Measurements from ENCODE around the gene PTCD3.

Gene PTCD3

DNA sequence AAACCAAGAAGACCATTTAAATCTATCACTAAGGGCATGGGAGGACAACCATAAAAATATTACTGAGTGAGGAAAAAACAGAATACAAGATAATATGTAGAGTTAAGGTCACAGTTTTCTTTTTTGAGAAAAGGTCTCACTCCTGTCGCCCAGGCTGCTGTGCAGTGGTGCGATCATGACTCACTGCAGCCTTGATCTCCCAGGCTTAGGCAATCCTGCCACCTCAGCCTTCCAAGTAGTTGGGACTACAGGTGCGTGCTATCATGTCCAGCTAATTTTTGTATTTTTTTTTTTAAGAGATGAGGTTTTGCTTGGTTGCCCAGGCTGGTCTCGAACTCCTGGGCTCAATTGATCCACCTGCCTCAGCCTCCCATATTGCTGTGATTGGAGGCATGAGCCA, 24.3 kb upstream of the PTCD3 start:
- no peak for DNase-seq (ENCODE audit: low read depth in 2 of 2)

DNA sequence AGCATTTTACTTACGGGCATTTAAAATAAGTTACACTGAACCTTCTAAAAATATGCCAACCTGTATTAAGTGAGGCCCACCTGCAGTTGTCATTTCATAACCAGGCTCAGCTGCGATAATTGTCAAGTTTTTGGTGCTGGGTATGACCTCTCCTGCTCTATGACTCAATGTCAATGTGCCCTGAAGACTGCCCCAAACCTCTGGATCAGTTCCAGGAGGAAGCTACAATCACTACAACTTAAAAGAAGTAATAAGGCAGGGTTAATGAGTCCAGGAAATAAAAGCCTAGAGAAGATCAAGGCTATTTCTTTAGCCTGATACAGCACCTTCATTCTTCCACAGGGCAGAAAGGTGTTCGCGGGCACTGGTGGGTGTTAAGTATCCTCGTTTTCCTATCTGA, 23.3 kb upstream of the PTCD3 start:
- no peak for DNase-seq (ENCODE audit: low read depth in 2 of 2)

DNA sequence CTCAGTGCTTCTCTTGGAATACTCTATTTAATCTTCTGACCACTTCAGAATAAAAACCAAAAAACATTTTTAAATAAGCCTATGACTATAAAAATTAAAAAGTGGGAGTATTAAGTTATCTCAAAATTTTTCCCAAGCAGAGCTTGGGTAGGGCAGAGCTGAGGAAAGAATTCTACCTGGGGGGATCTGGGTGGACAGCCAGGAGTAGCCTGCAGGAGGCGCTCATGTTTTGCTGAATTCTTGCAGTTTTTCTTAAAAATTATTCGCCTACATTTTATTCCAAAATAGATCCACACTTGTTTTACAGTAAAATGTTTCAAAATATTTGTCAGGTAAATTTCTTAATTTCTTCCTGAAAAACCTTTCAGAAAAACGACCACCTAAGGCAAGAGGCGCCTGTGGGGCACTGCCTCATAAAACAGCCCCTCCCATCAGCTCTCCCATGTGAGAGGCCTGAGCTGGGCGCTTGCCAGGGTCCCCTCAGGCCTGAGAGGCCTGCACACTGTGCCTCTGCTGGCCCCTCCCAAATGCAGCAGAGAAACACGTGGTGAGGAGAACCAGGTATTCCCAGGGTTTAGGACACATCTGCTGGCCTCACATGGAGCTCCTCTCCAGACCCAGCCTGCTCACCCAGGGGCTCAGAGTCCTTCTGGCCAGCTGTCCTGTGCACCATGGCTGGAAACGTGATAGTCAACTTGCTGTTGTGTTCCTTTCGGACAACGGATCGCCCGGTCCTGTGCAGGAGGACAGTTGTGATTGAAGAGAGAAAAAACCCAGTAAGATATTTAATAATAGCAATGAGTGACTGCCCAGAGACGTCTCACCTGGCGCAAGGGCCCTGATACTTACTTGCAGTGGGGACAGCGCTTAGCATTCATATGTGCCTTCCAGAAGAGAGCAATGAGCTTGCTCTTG, 17.8 kb upstream of the PTCD3 start:
- DNase-seq (ENCODE audit: low read depth in 2 of 2): no peak

DNA sequence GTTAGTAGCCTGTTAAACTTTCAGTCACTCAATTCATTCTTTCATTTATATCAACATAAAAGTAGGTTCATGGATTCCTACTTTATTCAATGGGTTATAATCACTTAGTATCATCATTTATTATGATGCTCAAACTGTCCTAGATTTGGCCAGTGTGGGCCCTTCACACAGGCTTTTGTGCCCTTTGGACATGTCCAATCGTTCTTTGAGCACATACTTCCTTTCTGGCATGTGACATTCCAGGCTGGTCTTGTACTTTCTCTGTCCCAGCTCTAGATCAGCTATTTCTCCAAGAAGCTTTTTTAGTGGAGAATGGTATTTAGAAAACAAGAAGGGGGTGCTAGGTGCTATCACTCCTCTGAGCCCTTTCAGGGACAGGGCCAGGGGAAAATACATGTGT, 11.8 kb upstream of the PTCD3 start:
- DNase-seq (ENCODE audit: low read depth in 2 of 2): no peak

DNA sequence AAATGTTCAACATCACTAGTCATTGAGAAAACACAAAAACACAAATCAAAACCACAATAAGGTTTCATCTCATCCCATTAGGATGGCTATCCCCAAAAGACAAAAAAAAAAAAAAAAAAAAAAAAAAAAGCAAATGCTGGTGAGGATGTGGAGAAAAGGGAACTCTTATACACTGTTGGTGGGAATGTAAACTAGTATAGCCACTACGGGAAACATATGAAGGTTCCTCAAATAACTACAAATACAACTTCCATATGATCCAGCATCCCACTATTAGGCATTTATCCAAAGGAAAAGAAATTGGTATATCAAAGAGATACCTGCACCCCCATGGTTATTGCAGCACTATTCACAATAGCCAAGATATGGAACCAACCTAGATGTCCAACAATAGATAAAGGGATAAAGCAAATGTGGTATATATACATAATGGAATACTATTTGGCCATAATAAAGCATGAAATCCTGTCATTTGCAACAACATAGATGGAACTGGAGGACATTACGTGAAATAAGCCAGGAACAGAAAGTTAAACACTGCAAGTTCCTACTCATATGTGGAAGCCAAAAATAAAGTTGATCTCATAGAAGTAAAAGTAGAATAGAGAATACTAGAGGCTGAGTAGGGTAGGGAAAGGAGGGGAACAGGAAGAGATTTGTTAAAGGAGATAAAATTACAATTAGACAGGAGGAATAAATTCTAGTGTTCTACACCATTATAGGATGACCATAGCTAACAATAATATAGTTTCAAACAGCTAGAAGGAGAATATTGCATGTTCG, 8.7 kb upstream of the PTCD3 start:
- no peak for DNase-seq (ENCODE audit: low read depth in 2 of 2)

DNA sequence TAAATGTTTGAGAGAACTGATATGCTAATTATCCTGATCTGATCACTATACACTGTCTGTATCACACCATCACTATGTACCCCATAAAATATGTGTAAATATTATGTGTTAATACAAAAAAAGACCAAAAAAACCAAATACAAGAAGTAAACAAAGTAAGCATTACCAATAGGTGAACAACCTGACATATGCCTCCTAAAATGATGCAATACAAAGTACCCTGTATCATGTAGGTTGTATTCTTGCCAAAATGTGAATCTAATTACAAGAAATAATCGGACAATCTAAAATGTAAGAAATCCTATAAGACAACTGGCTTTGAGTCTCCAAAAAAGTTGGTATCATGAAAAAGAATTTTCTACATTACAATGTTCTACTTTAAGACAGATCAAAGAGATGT, 8.1 kb upstream of the PTCD3 start:
- DNase-seq (ENCODE audit: low read depth in 2 of 2): no peak

DNA sequence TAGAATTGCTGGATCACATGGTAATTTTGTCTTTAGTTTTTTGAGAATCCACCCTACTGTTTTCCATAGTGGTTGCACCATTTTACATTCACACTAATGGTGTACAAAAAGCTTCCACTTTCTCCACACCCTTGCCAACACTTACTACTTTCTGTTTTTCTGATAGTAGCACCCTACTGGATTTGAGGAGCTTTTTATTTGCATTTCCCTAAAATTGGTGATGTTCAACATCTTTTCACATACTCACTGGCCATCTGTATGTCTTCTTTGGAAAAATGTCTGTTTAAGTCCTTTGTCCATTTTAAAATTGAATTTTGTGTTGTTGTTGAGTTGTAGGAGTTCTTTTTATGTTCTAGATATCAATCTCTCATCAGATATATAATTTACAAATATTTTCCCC, 3.9 kb upstream of the PTCD3 start:
- no peak for DNase-seq (ENCODE audit: low read depth in 2 of 2)

DNA sequence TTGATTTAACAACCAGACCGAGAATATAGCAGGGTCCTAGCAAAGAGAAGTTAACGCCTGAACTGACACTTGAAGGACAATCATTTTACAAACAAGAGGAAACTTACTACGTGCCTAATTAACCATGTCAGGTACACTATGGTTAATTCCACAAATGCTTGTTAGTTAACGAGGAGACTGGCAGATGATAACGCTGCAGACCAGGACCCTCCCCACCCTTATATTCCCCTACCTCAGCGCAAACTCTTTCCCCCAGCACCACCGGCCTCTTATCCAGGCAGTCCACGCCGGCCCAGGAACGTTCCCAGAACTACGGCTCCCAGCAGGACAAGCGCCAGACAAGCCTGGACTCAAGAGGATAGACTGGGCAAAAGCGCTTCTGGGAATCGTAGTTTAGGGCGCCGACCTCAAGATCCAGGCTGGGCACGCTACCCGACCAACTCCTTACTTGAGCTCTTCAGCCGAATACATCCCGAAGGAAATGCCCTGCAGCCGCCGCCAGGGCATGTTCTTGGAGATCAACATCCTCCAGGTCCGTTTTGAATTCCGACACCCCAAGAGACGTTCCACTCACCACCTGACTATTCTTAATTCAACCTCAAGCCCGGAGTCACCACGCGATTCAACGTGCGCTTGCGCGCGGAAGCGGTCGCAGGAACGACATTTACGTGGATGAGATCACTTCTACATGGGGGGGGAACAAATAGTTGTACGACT, 625 bp upstream of the PTCD3 start, which contains the start of gene POLR1A:
TSS of gene POLR1A (minus strand) at position 635 of the 717 bp plus-strand sequence. CDS start at position 525, 110 bp downstream.
- peak; percentile 68 to 70 for DNase-seq (ENCODE audit: low read depth in 2 of 2)

DNA sequence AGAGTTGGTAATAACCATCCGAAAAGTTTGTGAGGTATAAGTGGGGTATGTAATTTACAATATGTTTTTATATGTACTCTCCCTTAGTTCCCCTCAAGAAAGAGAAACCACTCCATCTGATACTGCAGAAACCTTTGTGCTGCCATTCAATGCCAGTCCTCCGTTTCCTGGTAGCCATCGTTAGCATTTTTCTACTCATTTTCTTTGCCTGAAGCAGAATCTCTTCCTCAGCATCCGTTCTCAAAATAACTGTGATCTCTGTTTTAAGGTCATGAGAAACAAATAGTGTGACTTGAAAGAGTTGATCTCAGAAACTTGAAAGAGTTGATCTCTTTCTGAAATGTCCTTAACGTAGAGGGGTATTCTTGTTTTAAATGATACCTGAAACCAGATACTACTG, 996 bp downstream of the PTCD3 start:
- no peak for DNase-seq (ENCODE audit: low read depth in 2 of 2)

DNA sequence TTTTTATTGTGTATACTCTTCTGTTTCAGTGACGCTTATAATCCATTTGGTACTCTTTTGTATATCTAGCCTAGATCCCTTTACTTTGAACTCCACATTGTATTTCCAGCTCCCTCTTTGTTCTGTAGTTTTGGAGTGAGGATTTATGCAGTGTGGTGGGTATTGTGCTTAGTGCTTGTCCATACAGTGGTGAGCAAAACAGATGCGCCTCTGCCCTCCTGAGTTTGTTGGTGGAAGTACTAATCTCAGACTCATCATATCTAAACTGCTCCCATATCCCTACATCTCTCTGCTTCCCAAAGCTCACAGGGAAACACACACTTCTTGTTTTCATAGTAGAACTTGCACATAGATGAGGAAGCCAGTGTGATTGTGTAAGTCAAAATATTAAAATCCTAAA, 12.1 kb downstream of the PTCD3 start:
- DNase-seq (ENCODE audit: low read depth in 2 of 2): no peak

DNA sequence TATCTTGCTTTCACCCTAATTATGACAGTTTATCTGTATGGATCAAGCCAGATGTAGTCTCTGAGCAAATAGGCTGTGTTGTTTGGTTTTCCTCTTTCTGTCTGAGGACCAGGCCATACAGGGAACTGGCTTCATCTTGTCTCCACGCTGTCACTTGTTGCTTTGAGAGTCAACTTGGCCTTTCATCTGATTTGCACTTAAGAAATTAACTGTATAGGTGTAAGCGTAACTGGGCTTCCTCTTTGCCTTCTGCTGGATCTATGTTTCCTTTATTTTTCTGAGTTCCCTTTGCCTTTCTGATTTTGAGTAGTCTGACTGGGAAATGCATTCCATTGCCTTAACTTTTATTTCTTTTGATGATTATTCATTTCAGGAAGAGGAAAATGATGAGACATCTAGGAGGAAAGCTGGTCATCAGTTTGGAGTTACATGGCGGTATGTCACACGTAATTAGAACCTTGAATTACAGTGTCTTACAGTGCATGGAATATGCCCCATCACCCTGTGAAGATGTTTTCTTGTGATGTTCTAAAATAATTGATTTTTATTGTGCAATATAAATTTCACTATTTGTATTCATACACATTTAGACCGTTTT, 17.4 kb downstream of the PTCD3 start:
- DNase-seq (ENCODE audit: low read depth in 2 of 2): no peak

DNA sequence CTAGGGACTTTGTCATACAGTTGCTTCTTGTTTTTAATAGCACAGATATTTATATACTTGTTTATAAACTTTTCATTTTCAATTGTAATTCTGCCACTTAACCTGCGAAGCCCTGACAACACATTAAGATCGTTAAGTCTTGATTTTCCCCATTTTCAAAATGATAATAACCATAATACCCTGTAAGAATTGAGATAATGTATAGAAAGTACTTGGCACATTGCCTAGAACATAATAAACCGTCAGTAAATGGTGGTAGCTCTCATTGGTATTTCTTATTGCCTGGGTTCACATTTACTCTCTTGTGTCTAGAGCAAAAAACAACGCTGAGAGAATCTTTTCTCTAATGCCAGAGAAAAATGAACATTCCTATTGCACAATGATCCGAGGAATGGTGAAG, 18.6 kb downstream of the PTCD3 start:
- no peak for DNase-seq (ENCODE audit: low read depth in 2 of 2)

DNA sequence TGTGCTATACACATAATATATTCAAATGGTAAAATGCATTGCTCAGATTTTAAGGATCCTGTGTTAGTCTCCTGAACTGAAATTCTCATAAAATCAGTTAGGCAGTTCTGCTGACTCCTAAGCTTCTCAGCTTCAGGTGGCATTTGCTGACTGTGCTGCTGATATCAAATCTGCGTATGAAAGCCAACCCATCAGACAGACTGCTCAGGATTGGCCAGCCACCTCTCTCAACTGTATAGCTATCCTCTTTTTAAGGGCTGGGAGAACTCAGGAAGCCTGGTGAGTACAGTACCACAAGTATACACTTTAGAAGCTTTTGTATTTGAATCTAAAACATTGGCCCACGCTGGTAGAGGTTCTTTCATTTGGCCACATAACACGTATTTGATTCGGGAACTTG, 28.7 kb downstream of the PTCD3 start:
- DNase-seq (ENCODE audit: low read depth in 2 of 2): no peak

DNA sequence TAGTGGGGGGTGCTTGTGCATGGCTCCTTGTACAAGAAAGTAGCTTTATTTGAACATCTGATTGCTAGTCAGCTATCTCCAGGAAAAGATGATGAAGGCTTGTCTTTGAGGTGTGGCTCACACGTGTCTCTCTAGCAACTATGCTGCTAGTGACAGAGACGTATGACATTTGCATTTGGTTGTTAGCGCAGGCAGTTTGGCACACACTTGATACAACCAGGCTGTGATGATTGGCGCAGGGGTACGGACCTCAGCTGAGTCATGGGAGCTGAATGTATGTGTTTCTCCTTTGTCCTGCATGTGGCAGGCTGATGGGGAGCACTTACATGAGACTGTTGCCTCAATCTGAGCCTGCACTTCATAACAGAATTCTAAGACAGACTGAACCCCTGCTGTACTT, 29.6 kb downstream of the PTCD3 start:
- no peak for DNase-seq (ENCODE audit: low read depth in 2 of 2)

DNA sequence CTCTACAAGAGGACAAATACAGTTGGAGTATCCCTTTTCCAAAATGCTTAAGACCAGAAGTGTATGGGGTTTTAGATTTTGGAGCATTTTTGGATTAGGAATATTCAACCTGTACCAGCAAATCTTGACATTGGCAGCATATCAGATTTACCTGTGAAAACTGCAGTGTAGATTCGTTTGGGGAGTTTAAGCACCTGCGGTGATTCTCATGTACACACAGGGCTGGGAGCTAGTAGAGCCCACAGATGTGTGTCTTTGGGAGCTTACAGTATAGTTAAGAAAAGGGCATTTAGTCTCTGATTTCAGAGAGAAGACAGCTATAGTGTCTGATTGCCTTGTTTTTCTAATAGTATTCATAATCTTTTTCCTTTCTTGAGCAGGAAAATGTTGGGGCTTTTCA, 30.1 kb downstream of the PTCD3 start:
- DNase-seq (ENCODE audit: low read depth in 2 of 2): no peak

DNA sequence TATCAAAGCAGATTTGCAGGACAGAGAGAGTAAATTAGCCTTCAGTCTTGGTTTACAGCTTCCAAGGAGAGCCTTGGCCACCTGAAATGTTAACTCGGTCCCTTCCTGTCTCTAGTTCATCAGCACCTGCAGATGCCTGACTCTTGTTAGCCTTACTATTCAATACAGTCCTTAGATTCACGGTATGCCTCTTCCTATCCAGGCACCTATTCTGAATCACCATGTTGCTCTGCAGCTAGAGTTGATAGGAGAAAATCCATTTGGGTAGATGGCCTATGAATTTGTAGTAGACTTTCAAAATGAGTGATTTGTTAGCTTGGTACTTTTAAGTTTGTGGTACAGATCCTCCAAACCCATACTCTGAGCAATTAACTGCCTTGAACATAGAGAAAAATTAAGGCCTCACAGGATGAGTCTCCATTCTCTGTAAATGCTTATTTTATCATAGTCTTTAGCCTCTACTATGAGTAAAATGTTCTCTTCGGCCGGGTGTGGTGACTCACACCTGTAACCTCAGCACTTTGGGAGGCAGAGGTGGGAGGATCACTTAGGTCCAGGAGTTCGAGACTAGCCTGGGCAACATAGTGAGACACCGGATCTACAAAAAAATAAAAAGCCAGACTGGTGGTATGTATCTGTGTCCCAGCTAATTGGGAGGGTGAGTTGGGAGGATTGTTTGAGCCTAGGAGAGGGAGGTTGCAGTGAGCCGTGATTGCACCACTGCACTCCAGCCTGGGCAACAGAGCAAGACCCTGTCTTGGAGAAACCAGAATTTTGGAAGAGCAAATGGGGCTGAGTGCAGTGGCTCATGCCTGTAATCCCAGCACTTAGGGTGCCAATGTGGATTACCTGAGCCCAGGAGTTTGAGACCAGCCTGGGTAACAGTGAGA, 32.9 kb downstream of the PTCD3 start:
- no peak for DNase-seq (ENCODE audit: low read depth in 2 of 2)

DNA sequence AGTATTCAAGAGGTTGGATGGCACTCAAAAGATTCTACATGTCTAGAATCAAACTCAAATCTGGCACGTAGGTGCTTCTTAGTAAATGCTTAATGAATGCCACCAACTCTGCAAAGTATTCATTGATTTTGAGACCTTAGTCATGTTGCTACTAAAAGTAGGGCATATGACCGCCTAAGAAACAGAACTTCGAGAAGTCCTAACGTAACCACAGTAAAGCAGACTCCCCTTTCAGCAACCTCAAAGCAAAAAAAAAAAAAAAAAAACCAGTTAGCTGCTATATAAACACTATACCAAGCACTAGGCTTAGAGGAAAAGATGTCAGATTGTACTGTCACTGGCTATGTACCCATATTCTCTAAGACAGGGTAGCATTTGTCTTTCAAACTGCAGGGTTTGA, 33.9 kb downstream of the PTCD3 start:
- DNase-seq (ENCODE audit: low read depth in 2 of 2): no peak

DNA sequence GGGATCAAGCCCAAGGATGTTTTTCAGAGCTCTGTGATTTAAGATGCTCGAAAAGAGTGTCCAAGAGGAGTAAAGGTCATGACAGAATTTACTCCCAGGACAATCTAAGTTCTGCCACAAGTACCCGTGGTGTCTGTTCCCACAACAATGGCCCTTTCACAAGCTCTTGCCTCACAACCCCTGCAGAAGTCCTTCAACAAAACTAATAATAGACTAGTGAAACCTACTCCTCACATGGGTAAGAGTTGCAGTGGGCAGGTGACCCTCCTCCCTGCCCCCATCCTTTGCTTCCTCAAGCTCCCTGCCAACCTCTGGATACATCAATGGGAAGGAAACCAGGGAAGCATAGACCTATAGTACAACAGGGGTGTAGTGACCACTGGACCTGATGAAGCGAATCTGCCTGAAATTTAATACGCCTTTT, 34.9 kb downstream of the PTCD3 start:
- no peak for DNase-seq (ENCODE audit: low read depth in 2 of 2)

DNA sequence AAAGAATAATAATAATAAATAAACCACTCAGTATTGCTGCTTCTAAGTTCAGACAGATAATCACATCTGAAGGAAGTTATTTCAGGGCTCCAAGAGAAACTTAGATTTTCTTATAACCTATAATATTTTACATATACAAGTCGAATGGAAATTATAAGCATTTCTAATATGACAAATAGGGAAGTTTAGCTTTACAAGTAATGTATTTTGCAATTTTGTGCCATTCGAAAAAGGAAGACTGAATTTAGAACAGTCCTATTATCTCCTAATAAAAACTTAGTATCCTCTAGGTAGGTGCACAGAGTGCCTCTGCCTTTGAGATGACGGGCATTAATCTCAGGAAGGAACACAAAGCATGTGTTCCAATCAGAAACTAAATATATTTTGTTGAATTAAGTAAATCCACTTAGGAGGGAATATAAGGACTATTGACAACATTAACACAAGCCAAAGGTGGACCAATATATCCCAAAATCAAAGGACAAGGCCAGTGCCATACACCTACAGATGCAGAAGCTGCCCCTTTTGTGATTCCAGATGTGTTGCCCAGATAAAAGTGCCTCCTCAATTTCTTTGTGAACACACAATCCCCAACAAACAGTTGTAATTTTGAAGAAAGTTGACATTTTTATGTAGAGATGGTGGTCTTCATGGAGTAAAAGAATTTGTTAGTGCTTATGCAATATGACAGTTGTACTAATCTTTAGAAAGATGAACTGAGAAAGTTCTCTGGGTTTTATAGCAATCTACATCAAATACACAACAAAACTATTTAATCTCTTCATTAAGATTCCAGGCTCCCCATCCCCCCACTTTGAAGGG, 36.6 kb downstream of the PTCD3 start:
- no peak for DNase-seq (ENCODE audit: low read depth in 2 of 2)

DNA sequence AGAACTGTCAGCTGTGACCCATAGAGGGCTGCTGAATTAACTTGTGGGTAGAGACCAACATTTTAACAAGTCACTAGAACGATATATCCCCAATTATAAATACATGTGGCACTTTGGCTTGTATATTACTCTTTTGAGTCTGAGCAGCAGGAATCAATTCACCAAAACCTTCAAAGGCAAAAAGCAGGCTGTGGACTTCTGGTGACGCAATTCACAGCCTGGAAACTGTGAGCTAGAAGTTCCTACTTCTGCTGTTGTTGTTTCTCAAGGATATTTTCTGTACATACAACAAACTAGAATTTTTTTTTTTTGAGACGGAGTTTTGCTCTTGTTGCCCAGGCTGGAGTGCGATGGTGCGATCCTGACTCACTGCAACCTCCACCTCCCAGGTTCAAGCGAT, 37.3 kb downstream of the PTCD3 start:
- no peak for DNase-seq (ENCODE audit: low read depth in 2 of 2)
